ENCODE measurements around the gene TNS3. TPM values are rescaled to one million over a fixed set of nuclear protein-coding genes. Genes with fewer than 3 reads are reported as not detected.

Gene TNS3
- total RNA-seq, 1 experiment from 2014 or later: 9.5 TPM

DNA sequence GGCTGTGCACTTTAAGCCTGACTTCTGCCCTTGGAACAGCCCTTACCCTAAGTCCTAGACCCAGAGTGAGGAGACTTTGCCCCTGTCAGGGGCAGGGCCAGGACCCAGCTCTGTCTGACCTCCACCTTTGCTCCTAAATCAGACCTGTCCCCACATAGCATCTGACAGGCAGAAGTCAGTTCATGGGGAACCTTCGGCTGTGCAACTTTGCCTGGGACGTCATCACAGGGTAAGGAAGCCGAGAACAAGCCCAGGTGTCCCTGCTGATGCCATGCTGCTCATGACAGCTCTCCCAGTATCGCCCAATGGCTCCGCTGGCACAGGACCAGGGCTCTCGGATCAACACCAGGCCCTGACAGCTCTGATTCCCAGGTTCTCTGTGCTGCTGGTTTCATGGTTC is 55.4 kb downstream of the TNS3 start:
- Histone ChIP-seq H3T11ph (ENCODE audit: low read length) (no peak overlapping the region), H3K4me2 (ENCODE audit: insufficient read depth, insufficient read length, low read length) (no peak overlapping the region), H2AK5ac (ENCODE audit: insufficient read length, low read length) (no peak overlapping the region), H2BK20ac (ENCODE audit: low read depth, low read length, poor library complexity, severe bottlenecking) (no peak overlapping the region), H3K27me3 (ENCODE audit: insufficient read depth, low read length) (no peaks in the 10 kb centered on the region), H2BK5ac (ENCODE audit: insufficient read length, low read length) (no peak overlapping the region), H3K56ac (ENCODE audit: insufficient read length, low read depth, low read length) (no peak overlapping the region), H3K4ac (ENCODE audit: low read depth, low read length) (no peak overlapping the region), H3K9ac (ENCODE audit: extremely low read depth, insufficient read length, low read length) (no peak overlapping the region), H2AFZ (ENCODE audit: low read length) (no peak overlapping the region), H3K23me2 (ENCODE audit: insufficient read length, low read depth, low read length, poor library complexity, severe bottlenecking) (no peaks in the 10 kb centered on the region), H3K14ac (ENCODE audit: insufficient read depth, low read length) (no peak overlapping the region), H3K23ac (ENCODE audit: insufficient read length, low read depth, low read length) (no peak overlapping the region), H2BK12ac (ENCODE audit: insufficient read length, low read depth, low read length) (no peak overlapping the region), H2BK120ac (ENCODE audit: low read depth, low read length, poor library complexity, severe bottlenecking) (no peak overlapping the region), H2BK15ac (ENCODE audit: low read depth, low read length) (no peak overlapping the region), H3K9me3 (ENCODE audit: control insufficient read depth, low read depth, low read length) (no peaks in the 10 kb centered on the region), H4K8ac (replicated peaks; ENCODE audit: insufficient read length, low read depth, low read length) (no peak overlapping the region), H3K4me1 (ENCODE audit: insufficient read depth, low read length) (no peaks in the 10 kb centered on the region), H4K5ac (ENCODE audit: insufficient read length, low read depth, low read length) (no peak overlapping the region), H3K27ac (ENCODE audit: insufficient read length, low read depth, low read length) (no peak overlapping the region), H3K18ac (ENCODE audit: insufficient read length, low read depth, low read length) (no peak overlapping the region), H3K79me2 (ENCODE audit: insufficient read depth, low read length) (no peaks in the 10 kb centered on the region), H4K20me1 (ENCODE audit: control insufficient read depth, insufficient read depth, insufficient read length) (no peaks in the 10 kb centered on the region), H3K79me1 (ENCODE audit: insufficient read depth, low read depth, low read length, poor library complexity, severe bottlenecking) (no peaks in the 10 kb centered on the region), H4K91ac (ENCODE audit: insufficient read length, low read depth, low read length) (no peak overlapping the region)
- no peaks in the 10 kb centered on the region; a peak in 2 of 5 replicates for H3K9me3 Mint-ChIP-seq
- no peak overlapping the region for H3K27ac Mint-ChIP-seq
- DNase-seq: no peak
- no CpG with 5 or more reads among the region's 6 CpGs for WGBS (ENCODE audit: extremely low coverage, insufficient read length, low lambda C conversion rate)
- H3K4me1 Mint-ChIP-seq: peaks cover 3 to 20% of the 10 kb centered on the region in 2 experiments
- TF ChIP-seq, protein P1, sequence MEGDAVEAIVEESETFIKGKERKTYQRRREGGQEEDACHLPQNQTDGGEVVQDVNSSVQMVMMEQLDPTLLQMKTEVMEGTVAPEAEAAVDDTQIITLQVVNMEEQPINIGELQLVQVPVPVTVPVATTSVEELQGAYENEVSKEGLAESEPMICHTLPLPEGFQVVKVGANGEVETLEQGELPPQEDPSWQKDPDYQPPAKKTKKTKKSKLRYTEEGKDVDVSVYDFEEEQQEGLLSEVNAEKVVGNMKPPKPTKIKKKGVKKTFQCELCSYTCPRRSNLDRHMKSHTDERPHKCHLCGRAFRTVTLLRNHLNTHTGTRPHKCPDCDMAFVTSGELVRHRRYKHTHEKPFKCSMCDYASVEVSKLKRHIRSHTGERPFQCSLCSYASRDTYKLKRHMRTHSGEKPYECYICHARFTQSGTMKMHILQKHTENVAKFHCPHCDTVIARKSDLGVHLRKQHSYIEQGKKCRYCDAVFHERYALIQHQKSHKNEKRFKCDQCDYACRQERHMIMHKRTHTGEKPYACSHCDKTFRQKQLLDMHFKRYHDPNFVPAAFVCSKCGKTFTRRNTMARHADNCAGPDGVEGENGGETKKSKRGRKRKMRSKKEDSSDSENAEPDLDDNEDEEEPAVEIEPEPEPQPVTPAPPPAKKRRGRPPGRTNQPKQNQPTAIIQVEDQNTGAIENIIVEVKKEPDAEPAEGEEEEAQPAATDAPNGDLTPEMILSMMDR (conservative IDR thresholded peaks at IDR 0.05): no peak
- H3K4me3 Mint-ChIP-seq: no peak overlapping the region
- H3K27me3 Mint-ChIP-seq (ENCODE audit: low read depth): peaks cover under 1% of the 10 kb centered on the region; the same call in 1 of the 2 replicates
- peaks cover 5 to 22% (median 20%) of the 10 kb centered on the region in 3 experiments; a peak in 6 of 7 replicates for H3K36me3 Mint-ChIP-seq (ENCODE audit: insufficient read depth in 1 of 3, low read depth in 3 of 3)
